ENCODE results near the gene TSNAX.

DNA sequence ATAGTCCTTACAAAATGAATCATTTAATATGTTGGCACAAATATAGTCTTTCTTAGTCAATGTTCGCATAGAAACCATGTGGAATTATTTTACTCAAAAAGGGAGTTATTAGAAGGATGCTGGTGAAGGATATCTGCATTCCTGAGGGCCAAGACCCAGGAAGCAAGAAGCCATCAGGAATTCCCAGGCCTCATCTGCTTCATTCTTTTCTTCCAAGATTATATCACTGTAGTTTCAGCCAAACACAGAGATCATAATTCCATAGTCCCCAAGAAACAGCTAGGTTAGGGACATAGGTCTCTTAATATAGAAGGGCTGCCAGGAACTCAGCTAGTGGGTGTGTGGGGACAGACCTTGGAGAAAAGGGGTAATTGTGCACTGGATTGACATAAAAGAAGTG is 69.5 kb downstream of the TSNAX start:
- TF ChIP-seq YY1 (IDR thresholded peaks at IDR 0.05; ENCODE audit: insufficient read depth, insufficient read length) (no peak), SUZ12 (IDR thresholded peaks at IDR 0.05; ENCODE audit: extremely low read depth, insufficient read depth, insufficient read length) (no peak)

Measured in NT2/D1 (cell line).